Muscle layer of colon (tissue), 2 donors: ENCODE data around the gene ALAS2.
"Not testable (repeated sequence)": the region's sequence is repeated elsewhere in the genome, so short reads cannot be mapped to it uniquely, and the experiment has no call there.

Experiments used
- H3K27ac ChIP-seq: one replicate; pipeline ENCODE4 v1.7.0; 2013; ENCODE audit warnings: low read depth, mild to moderate bottlenecking, low read length, moderate library complexity
- H3K27me3 ChIP-seq, 2 donors: one replicate each; pipeline ENCODE4 v1.7.0; 2013; ENCODE audit warnings: low read length in 2 of 2, mild to moderate bottlenecking in 2 of 2; ENCODE audit not compliant: insufficient read depth in 2 of 2, control insufficient read depth in 1 of 2
- H3K36me3 ChIP-seq: one replicate; pipeline ENCODE4 v1.7.0; 2013; ENCODE audit warnings: mild to moderate bottlenecking, low read length; ENCODE audit not compliant: insufficient read depth
- H3K4me1 ChIP-seq: one replicate; pipeline ENCODE4 v1.7.0; 2013; ENCODE audit warnings: mild to moderate bottlenecking, low read length; ENCODE audit not compliant: insufficient read depth
- H3K4me3 ChIP-seq, 2 donors: one replicate each; pipeline ENCODE4 v1.7.0; 2013; ENCODE audit warnings: low read length in 2 of 2, low read depth in 1 of 2, mild to moderate bottlenecking in 1 of 2, moderate library complexity in 1 of 2
- H3K9ac ChIP-seq: one replicate; pipeline ENCODE4 v1.7.0; 2013; ENCODE audit warnings: low read length
- H3K9me3 ChIP-seq: one replicate; pipeline ENCODE4 v1.7.0; 2013; ENCODE audit warnings: mild to moderate bottlenecking, low read length
- donor health status: abdominal sarcoma.
- donor health status: Adenocarcinoma of cecum.

The ALAS2 gene

GRCh38 chrX:55030271-55031205 is at the start of gene ALAS2:
ALAS2 (minus strand) TSS chrX:55030977; CDS start chrX:55026000, 4,977 bp downstream.
- Histone ChIP-seq H3K36me3 (no peaks in the 10 kb centered on the region), H3K27me3 (no peaks in the 10 kb centered on the region), H3K9me3 (no peaks in the 10 kb centered on the region), H3K4me1 (no peaks in the 10 kb centered on the region), H3K4me3 (no peak within 1 kb of the TSS), H3K9ac (no peak within 1 kb of the TSS), H3K27ac (no peak within 1 kb of the TSS)

- Histone ChIP-seq H3K9ac (no peak within 1 kb of the TSS), H3K36me3 (no peaks in the 10 kb centered on the region), H3K4me1 (no peaks in the 10 kb centered on the region), H3K4me3 (no peak within 1 kb of the TSS), H3K9me3 (no peaks in the 10 kb centered on the region), H3K27me3 (no peaks in the 10 kb centered on the region), H3K27ac (no peak within 1 kb of the TSS)
Measured at GRCh38 chrX:55074851-55075467, 44.2 kb upstream of the ALAS2 start, which contains the start of gene PAGE2B. PAGE2B (plus strand) TSS chrX:55075030; CDS start chrX:55076042, 1,012 bp downstream.

- Histone ChIP-seq H3K4me3 (no peak overlapping the region), H3K36me3 (no peaks in the 10 kb centered on the region), H3K9me3 (no peaks in the 10 kb centered on the region), H3K9ac (no peak overlapping the region), H3K27ac (no peak overlapping the region), H3K4me1 (no peaks in the 10 kb centered on the region), H3K27me3 (no peaks in the 10 kb centered on the region)
Measured at GRCh38 chrX:55072286-55072685, 41.5 kb upstream of the ALAS2 start.

GRCh38 chrX:55067180-55067579 is 36.4 kb upstream of the ALAS2 start:
- not testable (repeated sequence) for H3K9ac ChIP-seq, H3K4me3 ChIP-seq, H3K4me1 ChIP-seq, H3K27ac ChIP-seq, H3K9me3 ChIP-seq, H3K36me3 ChIP-seq, H3K27me3 ChIP-seq

GRCh38 chrX:55057675-55058249 is 27.0 kb upstream of the ALAS2 start:
- H3K27ac ChIP-seq, result no peak overlapping the region
- no peaks in the 10 kb centered on the region for H3K9me3 ChIP-seq
- H3K4me3 ChIP-seq, result no peak overlapping the region
- H3K9ac ChIP-seq, result no peak overlapping the region
- no peaks in the 10 kb centered on the region for H3K4me1 ChIP-seq
- H3K36me3 ChIP-seq, result no peaks in the 10 kb centered on the region
- H3K27me3 ChIP-seq, result peaks cover 0 to 8% of the 10 kb centered on the region in 2 donors

- H3K4me3 ChIP-seq, result no peak overlapping the region
- H3K27me3 ChIP-seq, result peaks cover 0 to 8% of the 10 kb centered on the region in 2 donors
- no peaks in the 10 kb centered on the region for H3K4me1 ChIP-seq
- H3K9ac ChIP-seq, result no peak overlapping the region
- no peak overlapping the region for H3K27ac ChIP-seq
- H3K36me3 ChIP-seq, result no peaks in the 10 kb centered on the region
- H3K9me3 ChIP-seq, result no peaks in the 10 kb centered on the region
Measured at GRCh38 chrX:55056820-55057674, 26.3 kb upstream of the ALAS2 start.

GRCh38 chrX:55050599-55050998 is 19.8 kb upstream of the ALAS2 start:
- H3K27me3 ChIP-seq, H3K9me3 ChIP-seq, H3K4me1 ChIP-seq, H3K27ac ChIP-seq, H3K36me3 ChIP-seq, H3K4me3 ChIP-seq, H3K9ac ChIP-seq: not testable (repeated sequence)

- Histone ChIP-seq H3K4me1 (no peaks in the 10 kb centered on the region), H3K27me3 (no peaks in the 10 kb centered on the region), H3K9me3 (no peaks in the 10 kb centered on the region), H3K4me3 (no peak overlapping the region), H3K27ac (no peak overlapping the region), H3K36me3 (no peaks in the 10 kb centered on the region), H3K9ac (no peak overlapping the region)
Measured at GRCh38 chrX:55041514-55041913, 10.7 kb upstream of the ALAS2 start.

GRCh38 chrX:55039471-55039870 is 8.7 kb upstream of the ALAS2 start:
- no peak overlapping the region for H3K9ac ChIP-seq
- no peaks in the 10 kb centered on the region for H3K36me3 ChIP-seq
- H3K4me3 ChIP-seq, result no peak overlapping the region
- no peaks in the 10 kb centered on the region for H3K4me1 ChIP-seq
- H3K27ac ChIP-seq, result no peak overlapping the region
- H3K9me3 ChIP-seq, result no peaks in the 10 kb centered on the region
- H3K27me3 ChIP-seq, result no peaks in the 10 kb centered on the region

- Histone ChIP-seq H3K4me1 (no peaks in the 10 kb centered on the region), H3K4me3 (no peak overlapping the region), H3K27me3 (no peaks in the 10 kb centered on the region), H3K27ac (no peak overlapping the region), H3K9ac (no peak overlapping the region), H3K36me3 (no peaks in the 10 kb centered on the region), H3K9me3 (no peaks in the 10 kb centered on the region)
Measured at GRCh38 chrX:55033429-55033828, 2.7 kb upstream of the ALAS2 start.

GRCh38 chrX:55029291-55029690 is 1.5 kb downstream of the ALAS2 start:
- H3K4me3 ChIP-seq, result no peak overlapping the region
- H3K27me3 ChIP-seq, result no peaks in the 10 kb centered on the region

More at GRCh38 chrX:55029291-55029690, 1.5 kb downstream of the ALAS2 start:
- Histone ChIP-seq H3K4me1 (no peaks in the 10 kb centered on the region), H3K9me3 (no peaks in the 10 kb centered on the region), H3K27ac (no peak overlapping the region), H3K9ac (no peak overlapping the region), H3K36me3 (no peaks in the 10 kb centered on the region)
